Adipose tissue (tissue), 3 donors: Measurements from ENCODE around the gene CHCHD6. TPM values are rescaled to one million over a fixed set of nuclear protein-coding genes. Genes with fewer than 3 reads are reported as not detected.

Experiments
- H3K27ac ChIP-seq: one replicate; pipeline ENCODE4 v1.5.1; 2013; ENCODE audit warnings: low read depth, low read length
- WGBS, 3 donors: extraction: QIAGEN DNeasy Blood & Tissue Kit; methylation state at CpG; one replicate each; pipeline ENCODE4 v1.1.7; 2013; 5-methylcytosine and 5-hydroxymethylcytosine counted together
- polyA plus RNA-seq, 3 donors: library from polyadenylated mRNA; stranded (reverse); fragments of 200-250 nt; gene quantifications; one replicate each; pipeline ENCODE4 v1.2.3, GENCODE V29; 2013
- donor health status: healthy with polysubstance abuse.
- donor health status: Bipolar disorder and iron deficiency.
- donor health status: healthy.

The CHCHD6 gene, protein sequence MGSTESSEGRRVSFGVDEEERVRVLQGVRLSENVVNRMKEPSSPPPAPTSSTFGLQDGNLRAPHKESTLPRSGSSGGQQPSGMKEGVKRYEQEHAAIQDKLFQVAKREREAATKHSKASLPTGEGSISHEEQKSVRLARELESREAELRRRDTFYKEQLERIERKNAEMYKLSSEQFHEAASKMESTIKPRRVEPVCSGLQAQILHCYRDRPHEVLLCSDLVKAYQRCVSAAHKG
- 10 to 100 TPM in 2 of 3 donors, 1 to 10 TPM in 1; 10.0 to 12.9 (median 10.2) TPM for polyA plus RNA-seq

DNA sequence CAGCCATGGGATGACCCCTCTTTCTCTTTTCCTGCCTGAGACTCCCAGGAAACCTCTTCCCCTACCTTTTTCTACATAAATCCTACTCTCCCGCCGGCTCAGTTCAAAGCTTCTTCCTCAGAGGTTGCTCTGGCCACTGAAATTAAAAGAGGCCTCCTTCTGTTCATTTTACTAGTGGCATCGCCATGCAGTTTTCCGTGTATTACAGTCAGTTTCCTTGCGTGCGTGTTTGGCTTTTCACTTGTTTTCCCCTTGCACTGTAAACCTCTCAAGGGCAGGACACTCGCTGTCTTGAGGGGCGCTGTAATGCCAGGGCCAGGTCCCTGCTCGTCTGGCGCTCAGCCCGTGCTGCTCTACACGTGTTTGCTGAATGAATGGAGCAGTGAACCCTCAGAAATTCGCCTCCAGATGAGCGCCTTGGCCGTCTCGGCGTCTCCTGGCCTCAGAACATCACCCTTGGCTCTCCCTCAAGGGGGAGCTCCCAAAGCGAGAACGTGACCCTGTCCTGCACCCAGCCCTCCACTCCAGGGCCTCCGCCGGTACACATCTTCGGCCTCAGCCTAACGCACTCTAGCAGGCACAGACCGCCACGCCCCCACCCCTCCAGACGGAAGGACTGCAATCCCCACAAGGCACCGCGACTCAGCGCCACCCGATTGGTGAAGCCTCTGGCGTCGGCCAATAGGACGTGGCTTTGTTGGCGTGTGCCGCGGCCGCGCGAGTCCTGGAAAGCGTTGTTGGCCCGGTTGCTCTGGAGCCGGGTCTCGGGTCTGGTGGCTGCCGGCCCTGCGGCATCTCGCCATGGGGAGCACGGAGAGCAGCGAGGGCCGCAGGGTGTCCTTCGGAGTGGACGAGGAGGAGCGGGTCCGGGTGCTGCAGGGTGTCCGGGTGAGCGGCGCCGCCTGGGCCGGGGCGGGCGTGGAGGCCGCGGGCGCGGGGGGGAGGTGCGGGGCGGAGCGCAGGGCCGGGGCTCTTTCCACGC is at the start of gene CHCHD6:
CHCHD6 (plus strand) TSS at position 729 of the 982 bp plus-strand sequence; CDS start at position 802, 73 bp downstream.
- no peak within 1 kb of the TSS for H3K27ac ChIP-seq
- WGBS, 3 donors: 2 to 4% (median 4%) methylated on average over 69 of the region's 69 CpGs

DNA sequence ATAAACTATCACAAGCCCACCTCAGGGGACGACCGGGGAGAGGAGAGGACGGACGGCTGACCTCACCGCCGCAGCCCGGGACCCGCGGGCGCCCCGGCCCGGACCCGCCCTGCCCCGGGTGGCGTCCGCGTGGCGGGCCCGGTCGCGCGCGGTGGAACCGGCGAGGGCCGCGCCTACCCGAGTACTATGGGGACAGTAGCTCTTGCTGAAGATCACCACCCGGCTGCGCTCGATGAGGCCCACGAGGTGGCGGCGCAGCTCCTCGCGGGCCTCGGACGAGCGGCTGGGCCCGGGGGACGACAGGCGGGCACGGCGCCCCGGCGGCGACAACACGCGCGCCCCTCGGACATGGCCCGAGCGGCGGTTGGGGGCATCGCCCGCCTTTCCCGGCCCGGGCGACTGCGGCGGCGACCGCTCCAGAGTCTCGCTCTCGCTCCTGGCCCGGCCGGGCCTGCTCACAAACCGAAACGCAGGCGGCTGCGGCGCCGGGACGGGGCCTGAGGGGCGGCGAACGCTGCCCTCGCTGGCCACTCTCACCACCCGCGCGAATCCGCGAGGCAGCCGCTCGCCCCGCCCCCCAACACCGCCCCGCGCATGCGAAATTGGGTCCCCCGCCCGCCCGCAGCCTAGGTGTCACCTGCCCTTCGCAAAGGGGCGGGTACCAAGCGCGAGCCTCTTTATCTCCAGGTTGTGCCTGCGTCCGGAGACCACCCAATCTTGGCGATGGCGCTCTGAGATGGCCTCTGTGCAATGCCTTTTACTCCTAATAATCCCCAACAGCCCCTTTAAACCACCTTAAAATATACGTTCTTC is 49.3 kb upstream of the CHCHD6 start, which contains the start of gene TXNRD3:
TXNRD3 (minus strand) TSS at position 554 of the 813 bp plus-strand sequence.
- WGBS, 3 donors: 0% methylated on average over 76 to 102 of the region's 102 CpGs

DNA sequence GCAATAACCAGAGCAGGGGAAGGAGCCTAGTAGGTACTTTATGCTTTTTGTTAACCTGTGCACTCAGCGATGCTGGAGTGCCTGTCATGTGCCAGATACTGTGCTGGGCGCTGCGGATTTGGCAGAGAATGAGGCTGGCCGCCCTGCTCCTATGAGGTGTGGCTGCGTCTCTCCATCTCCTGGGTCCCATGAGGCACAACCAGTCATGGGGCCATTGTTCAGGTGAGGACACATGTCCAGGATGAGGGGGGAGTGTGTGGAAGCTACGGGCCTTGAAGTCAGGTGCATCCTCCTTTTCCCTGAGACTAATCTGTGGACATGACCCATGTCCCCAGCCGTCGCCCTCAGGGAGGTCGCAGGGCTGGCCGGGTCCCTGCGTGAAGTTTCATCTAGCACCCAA is 48.2 kb upstream of the CHCHD6 start:
- WGBS, 3 donors: 91 to 92% (median 92%) methylated on average over 11 of the region's 11 CpGs
- H3K27ac ChIP-seq: no peak overlapping the region

More for the DNA sequence above, 49.3 kb upstream of the CHCHD6 start, which contains the start of gene TXNRD3:
- peak within 1 kb of the TSS; percentile 25 for H3K27ac ChIP-seq

DNA sequence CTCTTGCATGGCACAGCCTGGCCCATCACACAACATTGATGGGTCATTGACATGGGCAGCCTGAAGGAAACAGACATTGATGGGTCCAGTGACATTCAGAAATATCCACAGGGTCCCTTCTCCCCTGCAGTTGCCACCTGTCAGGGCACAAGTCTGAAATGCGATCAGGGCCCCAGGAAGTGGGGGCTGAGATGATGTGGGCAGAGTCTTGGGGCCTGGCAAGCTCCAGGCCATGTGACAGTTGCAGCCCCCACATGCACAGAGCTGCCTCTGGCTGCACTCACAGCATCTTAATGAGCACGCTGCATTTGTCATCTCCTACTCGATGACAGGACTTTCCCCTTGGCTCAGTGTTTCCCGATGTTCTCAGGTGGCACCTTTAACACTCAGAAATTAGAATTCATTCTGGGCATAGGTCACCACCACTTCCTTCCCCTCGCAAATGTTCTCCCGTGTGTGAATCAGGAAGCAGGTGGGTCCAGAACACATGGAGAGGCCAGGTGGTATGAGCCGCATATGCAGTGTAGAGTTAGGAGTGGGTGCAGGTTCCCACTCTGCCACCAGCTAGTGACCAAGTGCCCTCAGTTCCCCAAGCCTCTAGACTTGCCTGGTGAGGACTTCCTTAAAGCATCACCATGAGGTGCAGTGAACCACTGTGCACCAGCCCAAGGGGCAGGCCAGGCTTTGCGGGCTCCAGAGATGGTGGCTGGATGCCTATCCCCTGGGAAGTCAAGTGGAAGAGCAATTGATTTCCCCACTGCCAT is 47.5 kb upstream of the CHCHD6 start:
- 66 to 81% (median 71%) methylated on average over 8 of the region's 8 CpGs for WGBS, 3 donors
- H3K27ac ChIP-seq: no peak overlapping the region

DNA sequence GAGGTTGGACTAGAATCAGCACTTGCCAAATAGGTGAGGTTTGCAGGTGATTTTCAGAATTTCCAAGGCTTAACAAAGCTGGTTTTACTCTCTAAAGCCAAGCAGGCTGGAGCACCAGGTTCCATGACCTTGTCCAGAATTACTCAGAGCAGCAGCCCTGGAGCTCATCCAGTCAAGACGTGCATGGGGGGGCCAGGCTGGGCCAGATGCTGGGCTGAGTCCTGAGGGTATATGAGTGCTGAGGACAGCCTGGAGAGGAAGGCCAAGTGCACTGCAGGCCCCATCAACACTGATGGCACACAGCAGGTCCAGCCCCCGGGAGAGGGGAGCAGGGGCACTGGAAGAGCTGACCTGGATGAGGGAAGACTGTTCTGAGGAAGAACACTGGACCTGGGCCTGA is 46.1 kb upstream of the CHCHD6 start:
- H3K27ac ChIP-seq: no peak overlapping the region
- WGBS, 3 donors: 70 to 86% (median 79%) methylated on average over 2 of the region's 2 CpGs

DNA sequence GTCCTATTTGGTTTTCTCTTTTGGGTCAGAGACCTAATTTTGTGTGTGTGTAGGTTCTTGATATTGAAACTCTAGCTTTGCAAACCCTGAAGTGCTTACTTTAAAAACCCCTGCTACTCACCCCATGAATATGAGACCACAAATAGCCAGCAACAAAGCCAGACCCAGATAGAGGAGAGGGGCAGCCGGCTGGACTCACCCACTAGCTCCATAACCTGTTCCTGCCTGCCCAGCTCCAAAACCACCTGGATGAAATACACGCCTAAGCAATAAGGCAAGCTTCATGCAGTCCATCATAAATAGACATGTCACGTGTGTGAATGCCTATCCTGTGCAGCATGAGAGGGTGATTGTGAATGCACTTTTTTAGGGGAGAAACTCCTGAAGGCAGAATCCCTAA is 45.5 kb upstream of the CHCHD6 start:
- no peak overlapping the region for H3K27ac ChIP-seq
- WGBS, 3 donors: 87 to 97% (median 92%) methylated on average over 3 of the region's 3 CpGs

DNA sequence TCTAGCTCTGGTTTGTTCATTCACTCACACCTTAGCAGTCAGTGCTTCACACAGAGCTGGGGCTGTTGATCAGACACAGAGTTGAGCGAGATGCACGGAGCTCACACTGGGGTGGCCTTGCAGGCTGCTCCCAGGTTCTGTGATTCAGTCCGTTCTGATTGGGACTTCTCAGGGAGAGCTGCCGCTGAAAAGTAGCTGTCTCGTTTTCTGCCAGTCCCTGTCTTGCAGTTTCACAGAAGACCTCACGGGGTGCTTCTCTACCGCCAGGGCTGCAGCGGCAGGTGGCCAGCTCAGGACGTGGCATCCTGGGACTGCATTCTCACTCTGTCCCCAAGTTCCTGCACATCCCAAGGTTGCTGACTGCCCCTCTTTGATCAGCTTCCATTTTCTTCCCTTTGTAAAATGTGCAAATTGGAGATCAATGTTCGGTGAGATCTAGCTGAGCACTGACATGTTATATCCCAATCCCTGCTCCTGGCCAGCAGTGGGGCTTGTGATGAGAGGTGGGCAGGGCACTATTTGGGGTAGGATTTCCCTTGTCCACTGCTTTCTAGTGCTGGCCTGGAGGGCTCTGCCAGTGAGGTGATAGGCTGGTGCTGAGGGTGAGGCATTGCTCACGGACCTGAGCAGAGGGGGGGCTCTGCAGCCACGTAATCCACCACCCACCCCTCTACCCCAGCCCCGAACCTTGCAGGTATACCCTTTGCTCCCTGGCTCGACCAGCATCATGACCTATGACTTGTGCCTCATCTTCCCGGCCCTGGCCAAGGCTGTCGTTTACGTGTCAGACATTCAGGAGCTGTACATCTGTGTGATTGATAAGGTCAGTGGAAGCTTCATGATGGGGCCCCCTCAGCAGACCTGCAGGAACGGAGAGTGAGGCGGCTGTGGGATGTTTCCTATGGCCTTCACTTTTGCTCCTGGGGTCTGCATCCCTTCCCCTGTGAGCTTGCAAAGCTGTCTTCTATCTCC is 43.8 kb upstream of the CHCHD6 start:
- 39 to 59% (median 52%) methylated on average over 18 to 19 of the region's 19 CpGs for WGBS, 3 donors
- no peak overlapping the region for H3K27ac ChIP-seq

DNA sequence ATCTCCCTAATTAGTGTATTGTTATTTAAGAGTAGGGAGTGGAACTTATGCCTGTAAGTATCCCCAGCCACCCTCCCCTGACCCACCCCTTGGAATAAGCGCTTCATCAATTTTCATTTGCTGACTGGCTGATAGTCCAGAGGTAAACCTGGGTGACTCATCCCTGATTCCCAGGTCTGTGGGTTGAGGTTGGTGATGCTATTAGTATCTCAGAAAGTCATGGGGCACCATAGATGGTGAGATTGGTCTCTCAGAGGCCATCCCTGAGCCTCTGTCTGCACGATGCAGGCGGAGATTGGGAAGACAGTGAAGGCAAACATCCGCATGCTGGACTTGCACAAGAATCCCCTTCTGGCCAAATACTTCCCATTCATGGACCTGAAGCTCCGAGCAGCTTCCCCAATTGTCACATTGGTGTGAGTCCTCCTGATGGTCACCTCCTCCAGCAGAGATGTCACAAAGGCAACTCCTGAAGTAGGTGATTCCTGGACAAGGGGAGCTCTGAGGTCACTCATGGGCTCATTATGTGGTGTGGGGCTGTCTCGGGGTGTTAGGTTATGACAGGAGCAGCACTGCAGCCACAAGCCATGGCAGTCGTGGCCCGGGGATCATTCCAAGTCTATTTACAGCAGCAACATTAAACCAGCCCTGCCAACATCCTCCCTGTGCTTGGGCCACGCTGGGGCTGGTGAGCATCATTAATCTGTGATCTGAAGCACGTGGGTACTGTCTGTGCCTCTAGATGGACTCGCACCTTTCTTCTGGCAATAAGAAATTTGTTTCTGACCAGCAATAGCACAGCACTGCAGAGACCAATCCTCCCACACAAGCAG is 42.3 kb upstream of the CHCHD6 start:
- no peak overlapping the region for H3K27ac ChIP-seq
- WGBS, 3 donors: 65 to 69% (median 66%) methylated on average over 11 of the region's 11 CpGs

DNA sequence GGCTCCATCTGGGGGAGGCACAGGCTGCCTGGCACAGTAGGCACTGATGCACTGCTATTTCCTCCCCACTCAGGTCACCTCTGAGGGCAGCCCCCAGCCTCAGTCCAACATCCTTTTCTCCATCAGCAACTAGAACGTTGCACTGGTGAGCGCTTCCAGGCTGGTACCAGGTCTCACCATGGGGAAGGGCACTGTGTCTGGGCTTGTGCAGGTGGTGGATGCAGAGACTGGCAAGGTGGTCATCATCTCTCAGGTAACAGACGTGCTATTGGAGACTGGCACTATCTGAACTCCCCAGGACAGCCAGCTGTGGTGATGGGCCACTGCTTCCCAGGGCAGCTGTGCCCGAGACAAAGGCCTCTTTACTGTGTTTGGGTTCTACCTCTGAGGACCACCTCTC is 40.8 kb upstream of the CHCHD6 start:
- WGBS, 3 donors: 62 to 81% (median 80%) methylated on average over 4 of the region's 4 CpGs
- no peak overlapping the region for H3K27ac ChIP-seq

DNA sequence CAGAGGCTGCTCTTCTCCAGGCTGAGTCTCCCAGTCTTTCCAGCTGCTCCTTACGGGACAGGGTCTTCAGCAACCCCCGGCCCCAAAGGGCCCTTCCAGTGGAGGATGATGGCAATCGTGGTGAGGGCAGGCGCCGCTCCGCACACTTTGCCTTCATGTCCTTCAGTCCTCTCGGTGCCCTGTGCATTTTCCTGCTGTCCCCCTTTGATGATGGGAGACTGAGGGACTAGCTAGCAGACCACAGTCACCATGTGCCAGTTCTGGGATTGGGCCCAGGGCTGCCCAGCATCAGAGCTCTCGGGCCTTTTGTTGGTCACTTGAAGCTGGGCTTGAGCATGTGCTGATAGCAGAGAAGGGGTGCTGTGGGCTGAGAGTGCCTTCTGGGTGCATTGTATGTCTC is 40.3 kb upstream of the CHCHD6 start:
- H3K27ac ChIP-seq: no peak overlapping the region
- 83 to 95% (median 92%) methylated on average over 8 of the region's 8 CpGs for WGBS, 3 donors

DNA sequence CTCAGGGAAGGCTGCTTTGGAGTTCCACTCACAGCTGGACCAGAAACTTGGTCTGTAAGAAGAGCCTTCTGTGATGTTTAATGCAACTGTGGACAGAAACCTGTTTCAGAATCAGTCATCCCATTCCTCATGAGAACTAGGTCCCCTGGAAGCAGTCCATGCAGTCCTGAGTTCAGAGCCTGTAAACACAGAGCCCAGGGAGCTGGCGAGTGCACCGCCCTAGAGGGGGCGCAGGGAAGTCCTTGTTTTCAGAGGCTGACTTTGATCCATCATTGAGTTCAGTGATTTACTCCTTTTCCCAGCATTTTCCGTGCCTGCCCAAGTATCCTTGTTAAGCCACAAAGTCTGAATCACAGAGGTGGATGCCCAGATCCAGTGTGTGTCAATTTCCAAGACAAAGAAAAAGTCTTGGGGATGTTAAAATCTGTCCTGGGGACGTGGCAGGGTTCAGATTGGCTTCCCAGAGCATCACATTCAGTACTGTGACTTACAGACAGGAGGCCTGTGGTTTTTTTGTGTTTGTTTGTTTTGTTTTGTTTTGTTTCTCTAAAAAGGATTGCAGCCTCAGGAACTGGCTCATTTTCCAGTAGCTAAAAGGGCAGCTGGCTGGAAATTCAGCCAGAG is 39.3 kb upstream of the CHCHD6 start:
- 54 to 70% (median 56%) methylated on average over 5 of the region's 5 CpGs for WGBS, 3 donors
- no peak overlapping the region for H3K27ac ChIP-seq

DNA sequence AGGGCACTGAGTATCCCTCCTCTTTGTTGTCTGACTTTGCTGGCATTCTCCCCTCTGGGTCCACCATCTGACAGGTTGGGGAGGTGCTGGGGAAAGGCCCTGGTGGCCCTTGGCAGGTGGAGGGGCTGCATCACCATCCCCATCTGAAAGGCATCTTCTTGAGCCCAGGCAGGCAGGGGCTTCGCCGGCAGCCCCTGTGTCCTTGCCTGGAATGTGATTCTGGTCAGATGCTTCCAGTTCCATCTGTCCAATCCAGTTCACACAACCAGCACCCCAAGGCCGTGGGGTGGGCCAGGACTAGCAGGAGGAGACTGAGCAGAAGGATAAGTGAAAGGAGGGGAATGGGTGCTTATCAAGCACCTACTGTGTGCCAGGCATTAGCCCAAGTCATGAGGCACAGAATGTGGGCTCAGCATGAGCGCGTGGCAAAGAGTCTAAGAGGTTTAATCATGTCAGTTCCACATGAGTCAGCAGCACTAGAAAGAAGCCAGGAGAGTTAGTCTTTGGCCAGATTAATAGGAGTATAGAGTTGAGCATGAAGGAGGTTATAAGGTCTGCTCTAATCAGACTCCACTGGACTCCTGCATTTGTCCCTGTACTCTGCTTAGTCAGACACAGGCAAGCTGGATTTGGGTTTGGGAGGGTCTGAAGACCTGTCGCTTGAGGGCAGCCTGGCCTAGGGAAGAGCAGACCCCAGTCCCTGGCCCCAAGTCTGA is 38.7 kb upstream of the CHCHD6 start:
- 78 to 85% (median 82%) methylated on average over 6 of the region's 6 CpGs for WGBS, 3 donors
- H3K27ac ChIP-seq: no peak overlapping the region

DNA sequence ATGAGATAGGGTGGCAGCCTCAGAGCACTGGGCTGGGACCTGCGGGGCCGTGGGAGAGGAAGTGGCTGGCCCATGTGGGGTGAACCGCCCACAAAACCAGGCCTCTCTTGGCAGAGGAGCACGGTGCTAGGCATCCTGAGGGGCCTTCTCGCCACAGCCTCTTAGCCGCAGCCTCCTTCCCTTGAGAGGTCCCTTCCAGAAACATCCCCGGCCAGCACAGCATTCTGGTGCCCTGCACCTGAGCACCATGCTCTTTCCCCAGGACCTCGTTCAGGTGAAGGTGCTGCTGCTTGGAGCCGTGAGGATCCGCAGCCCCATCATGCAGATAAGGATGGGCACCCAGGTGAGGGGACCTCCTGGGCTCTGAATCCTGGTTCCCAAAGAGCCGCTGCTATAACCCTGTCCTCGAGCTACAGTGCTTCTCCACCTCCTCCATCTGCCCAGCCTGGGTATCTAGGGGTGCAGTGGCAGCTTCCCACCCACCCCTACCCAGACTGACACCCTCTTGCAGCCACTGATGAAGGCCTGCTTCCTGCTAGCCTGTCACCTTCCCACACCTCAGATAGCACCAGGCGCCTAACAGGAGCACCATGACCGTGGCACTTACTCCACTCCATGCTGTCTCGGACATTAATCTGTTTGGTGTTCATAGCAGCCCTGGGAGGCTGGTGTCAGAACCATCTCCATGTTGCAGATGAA is 37.9 kb upstream of the CHCHD6 start:
- 77 to 78% (median 78%) methylated on average over 15 of the region's 15 CpGs for WGBS, 3 donors
- no peak overlapping the region for H3K27ac ChIP-seq
